RWPE1 (cell line): ENCODE results near the gene DDRGK1.

Experiments used
- CTCF ChIA-PET: fragments of 350-600 bp; sonication (Branson Sonifier 250); formaldehyde crosslinking; extraction: SDS; loops from one replicate; lab custom pipeline; 2021; lab: Yijun Ruan, JAX
- POLR2A ChIA-PET: fragments of 400-600 bp; formaldehyde crosslinking; extraction: SDS; loops from one replicate; lab custom pipeline; 2020; ENCODE audit warnings: antibody characterized with exemption; ENCODE audit not compliant: low non-redundant PET; lab: Yijun Ruan, JAX
- DNase-seq: peaks from one replicate; pipeline ENCODE4 v3.0.0; 2012; ENCODE audit warnings: low spot score
- H3K27ac ChIP-seq: fragments of 450-650 bp; 2 replicates; pipeline ENCODE4 v1.5.1; 2017
- TF ChIP-seq, protein P1 (sequence below): fragments of 450-650 bp; conservative IDR thresholded peaks from 2 replicates; pipeline ENCODE4 v1.5.1; 2017; ENCODE audit warnings: low read depth, mild to moderate bottlenecking

The DDRGK1 gene

DNA sequence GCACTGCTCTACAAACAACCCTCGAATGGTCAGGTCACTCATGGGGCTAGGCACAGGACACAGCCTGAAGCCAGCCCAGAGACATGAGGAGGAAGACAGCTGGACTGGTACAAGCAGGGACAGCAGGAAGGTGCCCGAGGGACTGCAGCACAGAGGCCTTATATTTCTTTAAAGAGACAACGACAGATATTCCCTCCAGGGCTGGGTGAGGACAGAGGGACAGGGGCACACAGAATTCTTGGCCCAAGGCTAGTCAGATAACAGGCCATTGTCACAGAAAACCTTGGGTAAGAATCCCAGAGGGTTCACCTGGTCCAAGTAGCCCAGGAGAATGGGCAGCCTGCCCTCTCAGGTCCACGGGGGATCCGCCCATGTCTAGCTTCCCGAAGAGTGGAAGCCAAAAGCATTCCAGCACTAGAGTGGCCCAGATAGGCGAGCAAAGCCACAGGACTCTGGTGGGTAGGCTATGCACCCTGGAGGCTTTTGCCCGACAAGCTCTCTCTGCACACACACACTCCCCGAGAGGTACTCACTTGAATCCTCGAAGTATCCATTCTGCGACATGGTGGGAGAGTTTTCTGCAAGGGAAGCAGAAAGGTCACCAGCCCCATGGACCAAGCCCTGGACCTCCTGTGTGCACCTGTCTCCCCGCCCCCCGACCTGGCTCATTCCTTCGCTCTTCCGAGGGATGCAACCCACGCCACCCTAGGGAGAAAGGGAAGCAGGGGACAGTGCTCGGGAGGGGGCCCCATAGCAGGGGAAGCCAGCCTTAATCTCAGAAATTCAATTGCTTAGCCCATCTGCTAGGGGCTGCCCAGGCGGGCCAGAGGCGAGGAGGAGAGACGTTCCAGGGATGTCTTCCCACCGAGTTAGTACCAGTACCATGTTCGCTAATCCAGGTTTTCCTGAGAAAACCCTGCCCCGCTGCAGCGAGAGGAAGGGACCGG is 32.8 kb upstream of the DDRGK1 start:
- no peak for DNase-seq
- TF ChIP-seq, protein P1, sequence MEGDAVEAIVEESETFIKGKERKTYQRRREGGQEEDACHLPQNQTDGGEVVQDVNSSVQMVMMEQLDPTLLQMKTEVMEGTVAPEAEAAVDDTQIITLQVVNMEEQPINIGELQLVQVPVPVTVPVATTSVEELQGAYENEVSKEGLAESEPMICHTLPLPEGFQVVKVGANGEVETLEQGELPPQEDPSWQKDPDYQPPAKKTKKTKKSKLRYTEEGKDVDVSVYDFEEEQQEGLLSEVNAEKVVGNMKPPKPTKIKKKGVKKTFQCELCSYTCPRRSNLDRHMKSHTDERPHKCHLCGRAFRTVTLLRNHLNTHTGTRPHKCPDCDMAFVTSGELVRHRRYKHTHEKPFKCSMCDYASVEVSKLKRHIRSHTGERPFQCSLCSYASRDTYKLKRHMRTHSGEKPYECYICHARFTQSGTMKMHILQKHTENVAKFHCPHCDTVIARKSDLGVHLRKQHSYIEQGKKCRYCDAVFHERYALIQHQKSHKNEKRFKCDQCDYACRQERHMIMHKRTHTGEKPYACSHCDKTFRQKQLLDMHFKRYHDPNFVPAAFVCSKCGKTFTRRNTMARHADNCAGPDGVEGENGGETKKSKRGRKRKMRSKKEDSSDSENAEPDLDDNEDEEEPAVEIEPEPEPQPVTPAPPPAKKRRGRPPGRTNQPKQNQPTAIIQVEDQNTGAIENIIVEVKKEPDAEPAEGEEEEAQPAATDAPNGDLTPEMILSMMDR = no peak
- ChIA-PET POLR2A (interaction anchor here (0.7 kb wide), 1 partner anchor 12 kb away, joined by 4 read pairs; no protein-coding TSS in a partner anchor), CTCF (interaction anchor here (0.6 kb wide), 1 partner anchor 21 kb away, joined by 3 read pairs; no protein-coding TSS in a partner anchor)
- peak overlapping the region; percentile 87 for H3K27ac ChIP-seq

DNA sequence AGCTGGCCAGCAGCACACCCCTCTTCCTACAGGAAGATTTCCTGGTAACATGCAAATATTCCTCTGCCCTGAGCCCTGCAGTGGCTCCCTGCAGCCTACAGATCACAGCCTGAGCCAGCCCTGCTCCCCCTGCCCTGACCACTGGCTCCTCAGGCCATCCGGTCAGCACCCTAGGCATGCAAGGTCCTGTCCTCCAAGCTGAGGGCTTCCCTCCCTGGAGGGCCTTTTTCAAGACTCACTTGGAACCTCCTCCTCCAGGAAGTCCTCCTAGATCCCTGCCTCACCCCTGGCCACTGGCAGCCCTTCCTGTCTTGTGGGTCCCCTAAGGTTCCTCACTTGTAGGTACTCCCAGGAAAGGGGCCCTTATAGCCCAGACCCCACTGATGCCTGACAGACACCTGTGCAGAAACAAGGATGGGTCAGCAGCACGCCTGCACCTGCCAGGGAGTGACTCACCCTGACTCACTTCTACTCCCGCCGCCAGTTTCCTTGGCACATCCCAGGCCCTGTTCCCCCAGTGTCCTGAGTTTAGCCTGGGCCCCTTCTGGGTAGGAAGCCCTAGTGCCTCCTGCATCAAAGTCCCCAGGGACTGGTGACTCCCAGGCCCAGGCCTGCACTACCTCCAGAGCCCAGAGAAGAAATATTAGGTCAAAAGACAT is 31.3 kb upstream of the DDRGK1 start:
- CTCF ChIA-PET = interaction anchor here (1.7 kb wide), 1 partner anchor 17 kb away, joined by 6 read pairs; no protein-coding TSS in a partner anchor
- TF ChIP-seq, protein P1 = no peak

DNA sequence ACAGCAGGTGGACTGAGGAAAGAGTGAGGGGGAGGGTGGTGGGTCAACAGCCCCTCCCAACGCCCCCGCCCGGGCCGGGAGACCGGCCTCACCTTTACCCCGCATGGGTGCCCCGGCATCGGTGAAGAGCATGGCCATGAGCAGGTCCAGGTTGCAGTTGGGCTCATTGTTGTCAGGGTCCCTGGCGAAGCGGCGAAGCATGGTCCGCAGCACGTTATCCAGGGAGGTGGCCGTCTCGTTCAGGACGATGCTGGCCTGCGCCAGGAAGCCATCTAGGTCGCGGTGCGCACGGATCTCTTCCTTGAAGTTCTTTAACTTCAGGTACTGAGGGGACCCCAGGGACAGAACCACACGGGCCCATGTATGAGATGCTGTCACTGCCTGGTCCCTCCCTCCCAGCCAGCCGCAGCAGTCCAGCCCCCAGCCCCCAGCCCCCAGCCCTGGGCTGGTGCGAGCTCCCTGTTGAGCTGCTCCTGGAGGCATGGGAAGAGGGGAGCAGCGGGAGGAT is 29.6 kb upstream of the DDRGK1 start:
- DNase-seq = no peak
- POLR2A ChIA-PET = no interaction called here
- CTCF ChIA-PET = no interaction called here
- TF ChIP-seq, protein P1 = no peak
- no peak overlapping the region for H3K27ac ChIP-seq

More for the DNA sequence above, 31.3 kb upstream of the DDRGK1 start:
- POLR2A ChIA-PET = no interaction called here
- H3K27ac ChIP-seq = peak overlapping the region; percentile 87
- peak; percentile 92 for DNase-seq

DNA sequence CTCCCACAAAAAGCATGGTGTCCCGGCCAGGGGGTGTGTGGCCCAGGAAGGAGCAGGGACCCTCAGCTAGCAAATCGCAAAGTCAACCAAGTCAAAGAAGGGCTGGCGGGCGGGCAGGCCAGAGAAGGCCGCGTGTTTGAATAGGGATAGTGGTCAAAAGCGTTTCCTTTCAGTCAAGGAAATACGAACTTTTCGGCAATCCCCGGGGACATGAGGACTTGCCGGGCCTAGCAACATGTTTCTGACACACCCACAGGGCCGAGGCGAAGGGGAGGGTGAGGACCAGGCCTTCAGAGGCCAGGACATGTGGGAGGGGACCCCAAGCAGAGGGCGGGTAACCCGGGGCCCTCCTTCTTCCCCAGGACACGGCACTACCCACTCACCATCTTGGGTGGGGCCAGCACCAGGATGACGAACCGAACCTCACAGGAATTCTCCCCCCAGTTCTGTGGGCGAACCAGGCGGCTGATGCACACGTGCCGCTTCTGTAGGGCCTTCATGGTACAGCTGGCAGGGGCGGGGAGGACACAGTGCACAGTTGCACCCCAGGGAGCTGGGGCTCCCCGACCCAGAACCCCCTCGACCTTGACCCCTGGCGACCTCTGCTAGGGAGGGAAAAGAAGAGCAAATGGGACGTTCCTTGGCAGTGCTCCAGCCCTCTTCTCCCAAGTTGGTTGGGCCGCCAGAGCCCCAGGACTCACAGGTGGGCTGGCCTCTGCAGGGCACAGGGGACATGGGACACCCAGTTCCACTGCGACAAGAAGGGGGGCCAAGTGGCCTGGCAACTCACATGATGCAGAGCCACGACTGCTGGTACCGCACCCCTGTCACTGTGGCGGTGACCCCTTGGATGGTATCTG is 28.9 kb upstream of the DDRGK1 start:
- ChIA-PET CTCF (no interaction called here), POLR2A (no interaction called here)
- peak overlapping the region; percentile 4 for H3K27ac ChIP-seq
- no peak for DNase-seq
- TF ChIP-seq, protein P1 = no peak

DNA sequence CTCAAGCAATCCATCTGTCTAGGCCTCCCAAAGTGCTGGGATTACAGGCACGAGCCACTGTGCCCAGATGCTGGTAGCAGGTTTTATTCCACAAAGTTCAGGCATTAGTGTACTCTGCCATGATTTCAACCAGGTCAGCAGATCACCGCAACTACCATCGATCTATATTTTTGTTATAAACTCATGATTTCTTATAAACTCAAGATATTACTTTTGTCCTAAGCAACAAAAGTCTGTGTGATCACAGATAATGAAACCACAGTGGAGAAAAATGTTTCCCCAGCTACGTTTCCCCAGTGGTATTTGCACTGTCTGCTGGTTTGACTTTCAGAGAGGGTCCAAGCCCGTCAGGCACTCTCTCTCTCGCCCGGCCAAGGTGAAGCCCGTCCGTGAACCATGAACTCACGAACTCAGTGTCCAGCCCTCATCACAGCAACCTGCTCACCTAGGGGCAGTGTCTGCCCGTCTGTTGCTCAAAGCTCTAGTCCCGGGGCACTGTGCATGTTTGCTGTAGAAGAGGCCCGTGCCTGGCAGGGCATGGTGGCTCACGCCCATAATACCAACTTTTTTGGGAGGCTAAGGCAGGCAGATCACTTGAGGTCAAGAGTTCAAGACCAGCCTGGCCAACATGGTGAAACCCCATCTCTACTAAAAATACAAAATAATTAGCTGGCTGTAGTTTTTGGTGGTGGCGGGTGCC is 27.6 kb upstream of the DDRGK1 start:
- TF ChIP-seq, protein P1 = no peak
- ChIA-PET CTCF (interaction anchor here (0.7 kb wide), 1 partner anchor 500 kb away, joined by 3 read pairs; no protein-coding TSS in a partner anchor), POLR2A (interaction anchor here (0.6 kb wide), 1 partner anchor 9 kb away, joined by 3 read pairs; no protein-coding TSS in a partner anchor)
- H3K27ac ChIP-seq = peak overlapping the region; percentile 4
- DNase-seq = no peak
